ENCODE measurements around the gene ATG4B.

GRCh38 chr2:241636182-241637017 is 1.1 kb upstream of the ATG4B start:
- TF ChIP-seq, protein P1, sequence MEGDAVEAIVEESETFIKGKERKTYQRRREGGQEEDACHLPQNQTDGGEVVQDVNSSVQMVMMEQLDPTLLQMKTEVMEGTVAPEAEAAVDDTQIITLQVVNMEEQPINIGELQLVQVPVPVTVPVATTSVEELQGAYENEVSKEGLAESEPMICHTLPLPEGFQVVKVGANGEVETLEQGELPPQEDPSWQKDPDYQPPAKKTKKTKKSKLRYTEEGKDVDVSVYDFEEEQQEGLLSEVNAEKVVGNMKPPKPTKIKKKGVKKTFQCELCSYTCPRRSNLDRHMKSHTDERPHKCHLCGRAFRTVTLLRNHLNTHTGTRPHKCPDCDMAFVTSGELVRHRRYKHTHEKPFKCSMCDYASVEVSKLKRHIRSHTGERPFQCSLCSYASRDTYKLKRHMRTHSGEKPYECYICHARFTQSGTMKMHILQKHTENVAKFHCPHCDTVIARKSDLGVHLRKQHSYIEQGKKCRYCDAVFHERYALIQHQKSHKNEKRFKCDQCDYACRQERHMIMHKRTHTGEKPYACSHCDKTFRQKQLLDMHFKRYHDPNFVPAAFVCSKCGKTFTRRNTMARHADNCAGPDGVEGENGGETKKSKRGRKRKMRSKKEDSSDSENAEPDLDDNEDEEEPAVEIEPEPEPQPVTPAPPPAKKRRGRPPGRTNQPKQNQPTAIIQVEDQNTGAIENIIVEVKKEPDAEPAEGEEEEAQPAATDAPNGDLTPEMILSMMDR (IDR thresholded peaks at IDR 0.05; ENCODE audit: insufficient read depth, low read depth, low read length), result no peak
- TF ChIP-seq EZH2 (IDR thresholded peaks at IDR 0.05; ENCODE audit: insufficient read depth, low read length), result no peak
